RPMI8226 (cell line): ENCODE measurements around the gene EML5.
"Not testable (repeated sequence)": the region's sequence is repeated elsewhere in the genome, so short reads cannot be mapped to it uniquely, and the experiment has no call there.

Source experiments
- DNase-seq: peaks from one replicate; pipeline ENCODE4 v3.0.0-alpha.2; 2015

The EML5 gene

DNA sequence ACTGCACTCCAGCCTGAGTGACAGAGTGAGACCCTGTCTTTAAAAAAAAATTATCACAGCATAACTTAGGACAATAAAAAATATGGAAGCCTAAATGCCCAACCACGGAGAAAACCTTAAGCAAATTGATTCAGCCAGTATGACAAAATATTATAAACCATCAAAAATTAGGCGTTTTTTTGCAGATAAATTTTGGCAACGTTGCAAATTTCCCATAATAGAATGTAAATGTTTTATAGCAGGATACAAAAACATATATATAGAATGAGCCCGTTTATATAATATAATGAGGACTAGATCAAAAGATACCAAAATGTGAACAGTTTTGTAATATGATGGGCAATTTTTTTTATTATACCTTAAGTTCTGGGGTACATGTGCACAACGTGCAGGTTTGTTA lies 6.8 kb upstream of the EML5 start:
- DNase-seq = no peak

DNA sequence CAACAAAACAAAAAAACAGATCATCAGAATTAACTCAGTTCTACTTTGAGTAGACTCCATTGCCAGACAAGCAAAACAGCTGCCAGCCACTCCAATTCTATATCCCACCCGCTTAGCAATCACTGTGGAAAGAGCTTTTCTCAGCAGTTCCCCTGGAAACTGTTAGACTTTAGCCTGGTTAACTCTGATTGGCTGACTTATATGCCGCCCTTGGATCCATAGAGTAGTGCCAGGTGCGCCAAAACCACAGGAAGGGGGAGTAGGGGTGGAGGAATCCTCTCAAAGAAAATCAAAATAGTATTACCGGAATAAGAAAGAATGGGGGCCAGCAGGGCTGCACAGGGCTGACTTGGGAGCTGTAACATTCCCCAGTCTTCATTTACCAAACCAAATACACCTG lies 5.4 kb upstream of the EML5 start:
- DNase-seq = peak; percentile 45

DNA sequence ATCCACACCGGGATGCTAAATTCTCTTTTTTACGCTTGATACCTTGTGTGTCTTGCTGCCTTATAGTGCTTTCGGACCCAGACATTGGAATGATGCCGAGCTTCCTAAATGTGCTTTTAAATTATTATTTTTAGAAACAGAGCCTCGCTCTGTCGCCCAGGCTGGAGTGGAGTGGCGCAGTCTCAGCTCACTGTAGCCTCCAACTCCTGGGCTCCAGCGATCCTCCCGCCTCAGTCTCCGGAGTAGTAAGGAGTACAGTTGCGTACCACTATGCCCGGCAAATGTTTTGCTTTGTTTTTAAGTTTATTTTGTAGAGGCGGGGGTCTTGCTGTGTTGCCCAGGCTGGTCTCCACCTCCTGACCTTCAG lies 489 bp upstream of the EML5 start:
- DNase-seq = no peak

DNA sequence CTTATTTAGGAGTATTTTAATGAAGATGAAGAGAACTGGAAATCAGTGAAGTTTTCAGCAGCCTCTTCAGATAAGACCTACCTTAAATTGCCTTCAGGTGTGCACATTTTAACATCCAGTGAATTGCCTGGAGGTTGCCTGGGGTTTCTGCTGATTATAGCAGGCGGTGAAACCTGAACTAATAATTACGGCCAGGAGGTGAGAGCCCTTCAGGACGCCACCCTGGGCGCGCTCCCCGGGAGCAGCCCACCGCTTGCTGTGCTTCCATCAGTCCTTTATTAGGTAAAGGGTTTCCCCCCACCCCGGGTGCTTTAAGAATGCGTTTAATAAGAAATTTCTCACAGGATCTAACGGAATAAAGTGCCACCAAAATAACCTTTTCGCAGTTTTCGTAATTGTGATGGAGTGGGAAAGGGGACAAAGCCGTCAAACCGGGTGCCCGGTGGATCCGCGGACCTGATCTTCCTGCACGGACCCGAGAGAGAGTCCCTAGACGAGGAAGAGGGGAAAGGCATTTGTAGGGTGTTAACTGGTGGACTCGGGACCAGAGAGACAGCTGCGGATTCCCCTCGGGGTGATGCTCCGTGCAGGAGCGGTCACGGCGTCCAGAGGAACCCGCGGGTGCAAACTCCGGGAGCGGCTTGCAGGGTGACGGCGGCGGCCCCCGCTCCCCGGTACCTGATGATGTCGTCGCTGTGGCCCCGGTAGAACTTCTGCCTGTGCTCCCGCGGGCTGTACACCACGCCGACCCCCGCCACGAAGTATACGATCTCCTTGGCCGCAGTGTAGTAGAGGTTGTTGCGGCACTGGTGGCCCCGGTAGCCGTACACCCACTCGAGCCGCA lies 902 bp downstream of the EML5 start:
- no peak for DNase-seq

GRCh38 chr14:88791252-88791621 lies 1.5 kb downstream of the EML5 start:
- DNase-seq = no peak

GRCh38 chr14:88790501-88791251 lies 2.1 kb downstream of the EML5 start:
- no peak for DNase-seq

DNA sequence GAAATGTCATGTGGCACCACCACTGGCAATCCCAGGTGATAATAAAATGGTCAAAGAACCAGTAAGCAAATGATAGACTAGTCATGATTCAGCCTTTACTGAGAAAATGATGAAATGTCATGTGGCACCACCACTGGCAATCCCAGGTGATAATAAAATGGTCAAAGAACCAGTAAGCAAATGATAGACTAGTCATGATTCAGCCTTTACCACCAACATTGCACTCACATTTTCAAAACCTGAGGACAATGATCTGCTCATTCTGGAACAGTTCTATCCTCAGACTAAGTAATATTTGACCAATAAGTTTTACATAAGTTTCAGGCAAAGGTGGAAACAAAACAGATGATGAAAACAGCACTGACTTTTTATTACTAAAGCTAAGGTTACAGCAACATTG lies 3.2 kb downstream of the EML5 start:
- DNase-seq = not testable (repeated sequence)

DNA sequence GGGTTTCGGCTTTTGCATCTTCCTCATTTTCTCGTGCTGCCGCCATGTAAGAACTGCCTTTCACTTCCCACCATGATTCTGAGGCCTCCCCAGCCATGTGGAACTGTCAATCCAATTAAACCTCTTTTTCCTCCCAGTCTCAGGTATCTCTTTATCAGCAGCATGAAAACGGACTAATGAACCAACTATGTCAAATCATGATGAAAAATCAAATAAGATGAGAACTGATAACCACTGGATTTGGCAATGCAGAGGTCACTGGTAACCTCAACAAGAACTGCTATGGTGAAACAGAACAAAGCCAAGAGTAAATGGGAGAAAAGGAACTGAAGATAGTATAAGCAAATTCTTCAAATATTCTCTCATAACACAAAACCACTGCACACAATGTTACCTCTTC lies 6.0 kb downstream of the EML5 start:
- no peak for DNase-seq

- no peak for DNase-seq
Observed at GRCh38 chr14:88785911-88786310, 6.8 kb downstream of the EML5 start.

- no peak for DNase-seq
Observed at GRCh38 chr14:88775532-88775931, 17.2 kb downstream of the EML5 start.

GRCh38 chr14:88770736-88771135 lies 22.0 kb downstream of the EML5 start:
- DNase-seq = no peak

DNA sequence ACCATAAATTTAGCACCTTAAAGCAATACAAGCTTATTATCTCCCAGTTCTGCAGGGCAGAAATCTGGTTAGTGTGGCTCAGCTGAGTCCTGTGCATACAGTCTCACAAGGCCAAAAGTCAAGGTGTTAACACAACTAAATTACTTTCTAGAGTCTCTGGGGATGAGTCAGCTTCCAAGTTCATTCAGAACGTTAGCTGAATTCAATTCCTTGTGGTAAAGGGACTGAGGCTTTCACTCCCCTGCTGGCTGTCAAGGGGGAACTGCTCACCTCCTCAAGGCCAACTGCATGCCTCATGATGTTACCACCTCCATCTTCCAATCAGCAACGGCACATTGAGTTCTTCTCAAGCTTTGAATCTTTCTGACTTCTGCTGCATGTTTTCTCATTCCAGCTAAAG lies 27.6 kb downstream of the EML5 start:
- no peak for DNase-seq

GRCh38 chr14:88753873-88754272 lies 38.9 kb downstream of the EML5 start:
- DNase-seq = no peak

- no peak for DNase-seq
Observed at GRCh38 chr14:88750945-88751344, 41.8 kb downstream of the EML5 start.

DNA sequence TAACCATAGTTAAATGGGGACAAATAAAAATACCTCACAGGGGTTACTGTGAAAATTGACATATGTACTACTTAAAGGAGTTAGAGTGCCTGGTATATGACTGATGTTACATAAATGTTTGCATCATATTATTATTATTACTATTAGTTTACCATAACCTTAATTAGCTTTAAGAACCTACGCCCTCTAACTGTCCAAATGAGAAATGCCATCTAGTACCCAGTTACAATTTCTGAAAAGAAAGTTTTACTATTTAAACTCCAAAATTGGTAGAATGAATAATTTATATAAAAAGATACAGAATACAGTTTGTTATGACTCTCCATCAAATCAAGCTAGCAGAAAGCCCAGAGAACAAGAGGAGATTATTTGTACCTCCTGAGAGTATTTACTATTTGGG lies 42.3 kb downstream of the EML5 start:
- DNase-seq = no peak

- DNase-seq = peak; percentile 31
Observed at GRCh38 chr14:88749139-88749538, 43.6 kb downstream of the EML5 start.

DNA sequence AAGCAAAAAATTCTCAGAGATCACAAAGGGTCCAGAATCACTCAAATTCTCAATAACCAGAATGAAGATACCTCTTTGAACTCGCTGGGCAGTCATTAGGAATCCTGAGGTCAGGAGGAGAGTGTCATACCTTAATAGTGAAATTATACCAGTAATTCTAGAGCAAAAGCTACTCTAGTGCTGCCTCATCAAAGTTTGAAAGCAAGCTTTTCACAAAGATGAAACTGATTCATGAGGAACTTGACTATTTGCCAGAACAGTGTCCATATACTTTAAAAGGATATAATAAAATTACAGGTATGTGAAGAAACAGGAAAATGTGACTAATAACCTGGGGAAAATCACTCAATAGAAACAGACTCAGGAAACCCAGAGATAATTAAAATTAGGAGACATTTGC lies 44.5 kb downstream of the EML5 start:
- DNase-seq = peak; percentile 38

GRCh38 chr14:88746052-88746451 lies 46.7 kb downstream of the EML5 start:
- DNase-seq = no peak

- DNase-seq = no peak
Observed at GRCh38 chr14:88737245-88737644, 55.5 kb downstream of the EML5 start.

- no peak for DNase-seq
Observed at GRCh38 chr14:88733121-88733520, 59.6 kb downstream of the EML5 start.

- no peak for DNase-seq
Observed at GRCh38 chr14:88729159-88729558, 63.6 kb downstream of the EML5 start.

- no peak for DNase-seq
Observed at GRCh38 chr14:88727057-88727456, 65.7 kb downstream of the EML5 start.

DNA sequence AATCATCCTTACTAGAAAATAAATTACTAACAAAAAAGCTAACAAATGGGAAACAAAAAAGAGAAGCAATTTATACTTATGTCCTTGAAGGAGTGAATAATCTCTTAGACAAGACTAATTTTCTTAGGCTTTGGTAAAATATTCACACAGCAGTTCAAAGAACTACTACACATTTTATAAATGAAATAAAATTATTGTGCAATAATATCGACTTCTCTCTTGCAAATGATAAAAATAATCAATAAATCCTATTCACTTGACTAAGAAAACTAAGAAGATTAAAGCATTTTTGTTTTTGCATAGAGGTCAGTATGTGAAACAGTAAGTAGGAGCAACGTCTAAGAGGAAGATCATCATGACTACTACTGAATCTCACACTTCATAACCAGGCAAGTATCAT lies 82.0 kb downstream of the EML5 start:
- no peak for DNase-seq

DNA sequence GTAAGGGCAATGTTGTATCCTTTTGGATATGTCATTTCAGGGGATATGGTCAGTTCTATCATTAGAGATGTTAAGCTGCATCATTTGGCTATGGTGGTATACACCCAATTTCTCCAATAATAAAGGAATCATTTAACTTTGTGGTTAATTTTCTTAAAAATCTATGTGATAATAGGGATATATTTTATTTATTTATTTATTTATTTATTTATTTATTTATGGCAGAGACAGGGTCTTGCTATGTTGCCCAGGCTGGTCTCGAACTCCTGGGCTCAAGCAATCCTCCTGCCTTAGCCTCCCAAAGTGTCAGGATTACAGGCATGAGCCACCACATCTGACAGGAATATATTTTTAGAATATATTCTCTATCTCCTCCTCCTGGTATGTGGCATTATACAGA lies 85.7 kb downstream of the EML5 start:
- DNase-seq = no peak

DNA sequence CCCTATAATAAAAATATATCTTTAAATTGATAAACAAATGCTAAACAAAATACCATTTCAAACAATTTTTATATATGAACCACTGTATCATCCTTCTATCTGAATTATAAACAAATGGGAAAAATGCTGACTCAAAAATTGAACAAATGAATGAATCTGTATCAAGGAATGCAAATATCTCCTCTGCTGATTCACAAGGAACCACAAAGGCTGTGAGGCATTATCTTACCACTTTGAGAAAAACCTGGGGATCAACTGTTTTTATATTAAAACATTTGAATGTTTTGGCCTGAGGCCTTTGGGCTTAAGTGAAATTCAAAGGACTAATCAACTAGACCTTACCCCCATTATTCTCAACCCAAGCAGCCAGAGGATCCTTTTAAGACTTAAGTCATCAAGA lies 86.3 kb downstream of the EML5 start:
- DNase-seq = no peak
